ENCODE results near the gene SSBP2. TPM values are rescaled to one million over a fixed set of nuclear protein-coding genes. Genes with fewer than 3 reads are reported as not detected.

The SSBP2 gene
- polyA plus RNA-seq, 1 experiment = 74.3 TPM

DNA sequence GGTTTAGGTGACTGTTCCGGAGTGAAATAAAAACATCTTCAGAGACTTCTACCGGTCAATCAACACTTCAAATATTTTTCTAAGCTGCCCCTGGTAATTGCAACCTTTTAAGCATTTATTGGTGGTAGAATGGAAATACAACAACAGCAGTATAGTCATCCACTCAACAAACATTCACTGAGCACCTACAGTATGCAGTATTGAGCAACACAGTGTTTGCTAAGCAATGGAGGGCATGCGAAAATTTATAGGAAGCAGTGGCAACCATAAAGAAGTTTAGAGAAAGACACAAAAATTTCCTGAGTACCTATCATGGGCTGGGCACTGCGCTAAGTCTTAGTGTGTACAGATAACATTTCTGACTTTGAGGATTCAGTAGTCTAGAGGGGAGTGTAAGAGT is 12.0 kb upstream of the SSBP2 start:
- ChIA-PET CTCF (interaction anchor here (1.2 kb wide), 1 partner anchor 463 kb away, joined by 6 read pairs; no protein-coding TSS in a partner anchor), POLR2A (no interaction called here)
- DNase-seq (ENCODE audit: low read depth, low spot score) = no peak
- Histone ChIP-seq H3K27me3 (ENCODE audit: control insufficient read depth, insufficient read depth, low read length) (no peaks in the 10 kb centered on the region), H3K9me3 (ENCODE audit: control insufficient read depth, insufficient read depth, low read length) (no peaks in the 10 kb centered on the region), H3K4me3 (ENCODE audit: low read depth, low read length) (no peak overlapping the region), H3K27ac (ENCODE audit: low read depth, low read length) (no peak overlapping the region)
- TF ChIP-seq, protein P1, sequence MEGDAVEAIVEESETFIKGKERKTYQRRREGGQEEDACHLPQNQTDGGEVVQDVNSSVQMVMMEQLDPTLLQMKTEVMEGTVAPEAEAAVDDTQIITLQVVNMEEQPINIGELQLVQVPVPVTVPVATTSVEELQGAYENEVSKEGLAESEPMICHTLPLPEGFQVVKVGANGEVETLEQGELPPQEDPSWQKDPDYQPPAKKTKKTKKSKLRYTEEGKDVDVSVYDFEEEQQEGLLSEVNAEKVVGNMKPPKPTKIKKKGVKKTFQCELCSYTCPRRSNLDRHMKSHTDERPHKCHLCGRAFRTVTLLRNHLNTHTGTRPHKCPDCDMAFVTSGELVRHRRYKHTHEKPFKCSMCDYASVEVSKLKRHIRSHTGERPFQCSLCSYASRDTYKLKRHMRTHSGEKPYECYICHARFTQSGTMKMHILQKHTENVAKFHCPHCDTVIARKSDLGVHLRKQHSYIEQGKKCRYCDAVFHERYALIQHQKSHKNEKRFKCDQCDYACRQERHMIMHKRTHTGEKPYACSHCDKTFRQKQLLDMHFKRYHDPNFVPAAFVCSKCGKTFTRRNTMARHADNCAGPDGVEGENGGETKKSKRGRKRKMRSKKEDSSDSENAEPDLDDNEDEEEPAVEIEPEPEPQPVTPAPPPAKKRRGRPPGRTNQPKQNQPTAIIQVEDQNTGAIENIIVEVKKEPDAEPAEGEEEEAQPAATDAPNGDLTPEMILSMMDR (IDR thresholded peaks at IDR 0.05; ENCODE audit: low read depth, low read length) = no peak

DNA sequence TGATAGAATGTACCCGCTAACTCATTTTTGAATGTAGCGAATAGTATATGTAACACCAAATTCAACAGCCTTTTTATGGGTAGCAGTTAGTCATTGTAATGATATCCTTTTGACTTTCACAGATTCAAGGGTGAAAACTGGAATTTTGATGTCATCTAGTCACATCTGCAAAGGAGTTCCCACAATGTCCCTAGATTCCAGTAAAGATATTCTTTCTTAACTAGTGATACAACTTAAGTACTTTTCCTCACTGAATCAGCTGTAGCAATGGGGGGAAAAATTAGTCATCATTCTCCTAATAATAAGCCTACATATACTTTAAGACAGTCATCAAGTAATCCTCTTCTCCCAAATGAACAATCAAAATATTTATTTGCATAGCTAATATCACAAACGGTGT is 11.5 kb upstream of the SSBP2 start:
- no peaks in the 10 kb centered on the region for H3K27me3 ChIP-seq (ENCODE audit: control insufficient read depth, insufficient read depth, low read length)
- TF ChIP-seq, protein P1 (IDR thresholded peaks at IDR 0.05; ENCODE audit: low read depth, low read length) = no peak
- no peak for DNase-seq (ENCODE audit: low read depth, low spot score)
- POLR2A ChIA-PET = no interaction called here
- H3K27ac ChIP-seq (ENCODE audit: low read depth, low read length) = no peak overlapping the region
- CTCF ChIA-PET = interaction anchor here (1.2 kb wide), 1 partner anchor 463 kb away, joined by 6 read pairs; no protein-coding TSS in a partner anchor
- no peaks in the 10 kb centered on the region for H3K9me3 ChIP-seq (ENCODE audit: control insufficient read depth, insufficient read depth, low read length)
- no peak overlapping the region for H3K4me3 ChIP-seq (ENCODE audit: low read depth, low read length)

DNA sequence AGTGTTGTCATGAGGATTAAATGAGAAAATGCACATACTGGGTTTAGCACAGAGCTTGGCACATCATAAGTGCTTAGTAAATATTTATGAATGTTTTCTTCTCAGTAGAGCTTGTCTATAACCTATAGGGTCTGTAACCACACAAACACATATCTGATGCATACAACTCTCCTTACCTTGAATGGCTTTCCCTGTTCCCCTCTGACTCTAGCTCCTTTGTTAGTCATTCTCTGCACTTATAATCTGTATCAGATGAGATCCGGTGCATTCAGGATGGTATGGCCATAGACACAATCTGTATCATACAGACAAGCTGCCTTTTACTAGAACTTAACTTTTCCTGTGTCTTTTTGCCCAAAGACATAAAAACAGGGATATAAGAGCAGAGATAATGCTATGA is 11.1 kb upstream of the SSBP2 start:
- TF ChIP-seq, protein P1 (IDR thresholded peaks at IDR 0.05; ENCODE audit: low read depth, low read length) = no peak
- ChIA-PET POLR2A (no interaction called here), CTCF (interaction anchor here (1.2 kb wide), 1 partner anchor 462 kb away, joined by 6 read pairs; no protein-coding TSS in a partner anchor)
- no peak for DNase-seq (ENCODE audit: low read depth, low spot score)
- H3K4me3 ChIP-seq (ENCODE audit: low read depth, low read length) = no peak overlapping the region
- H3K27ac ChIP-seq (ENCODE audit: low read depth, low read length) = no peak overlapping the region
- no peaks in the 10 kb centered on the region for H3K9me3 ChIP-seq (ENCODE audit: control insufficient read depth, insufficient read depth, low read length)
- no peaks in the 10 kb centered on the region for H3K27me3 ChIP-seq (ENCODE audit: control insufficient read depth, insufficient read depth, low read length)

DNA sequence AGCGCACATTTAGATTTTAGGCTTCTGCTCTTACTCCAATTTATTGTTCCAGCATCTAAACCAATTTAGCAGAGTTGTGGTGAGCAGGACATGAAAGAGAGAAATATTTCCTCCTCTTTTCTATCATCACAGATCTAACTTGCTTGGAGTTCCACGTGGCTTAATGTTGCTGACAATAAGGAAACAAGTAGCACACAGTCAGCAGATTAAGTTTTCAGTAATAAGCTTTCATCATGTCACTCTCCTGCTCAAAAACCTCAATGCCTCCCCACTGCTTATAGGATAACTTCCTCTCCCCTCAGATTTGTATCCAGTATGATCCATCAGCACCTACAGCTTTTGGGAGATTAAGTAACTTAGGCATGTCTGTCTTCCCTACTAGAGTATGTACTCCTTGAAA is 10.4 kb upstream of the SSBP2 start:
- Histone ChIP-seq H3K27ac (ENCODE audit: low read depth, low read length) (no peak overlapping the region), H3K9me3 (ENCODE audit: control insufficient read depth, insufficient read depth, low read length) (no peaks in the 10 kb centered on the region), H3K27me3 (ENCODE audit: control insufficient read depth, insufficient read depth, low read length) (no peaks in the 10 kb centered on the region), H3K4me3 (ENCODE audit: low read depth, low read length) (no peak overlapping the region)
- TF ChIP-seq, protein P1 (IDR thresholded peaks at IDR 0.05; ENCODE audit: low read depth, low read length) = no peak
- no peak for DNase-seq (ENCODE audit: low read depth, low spot score)
- POLR2A ChIA-PET = no interaction called here
- CTCF ChIA-PET = no interaction called here

DNA sequence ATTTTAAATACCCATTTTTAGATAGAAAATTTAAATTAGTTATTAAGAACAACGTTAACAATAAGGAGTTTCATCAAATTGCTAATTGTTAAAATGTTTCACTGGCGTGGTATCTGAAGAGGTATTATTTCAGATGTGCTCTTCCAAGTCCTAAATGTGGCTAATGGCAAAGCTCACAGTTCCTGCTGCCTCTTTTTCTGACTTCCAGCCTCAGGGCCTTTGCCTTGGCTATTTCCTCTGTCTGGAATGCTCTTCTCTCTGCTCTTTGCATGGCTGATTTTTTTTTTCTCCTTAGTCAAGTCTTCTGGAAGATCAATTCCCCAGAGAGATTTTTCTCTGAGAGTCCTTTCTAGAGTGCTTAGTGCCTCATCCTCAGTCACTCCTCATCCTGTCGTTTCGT is 9.6 kb upstream of the SSBP2 start:
- TF ChIP-seq, protein P1 (IDR thresholded peaks at IDR 0.05; ENCODE audit: low read depth, low read length) = no peak
- no peaks in the 10 kb centered on the region for H3K27me3 ChIP-seq (ENCODE audit: control insufficient read depth, insufficient read depth, low read length)
- ChIA-PET CTCF (interaction anchor here (0.7 kb wide), 1 partner anchor 333 kb away, joined by 3 read pairs; no protein-coding TSS in a partner anchor), POLR2A (no interaction called here)
- DNase-seq (ENCODE audit: low read depth, low spot score) = no peak
- no peak overlapping the region for H3K27ac ChIP-seq (ENCODE audit: low read depth, low read length)
- H3K4me3 ChIP-seq (ENCODE audit: low read depth, low read length) = no peak overlapping the region
- no peaks in the 10 kb centered on the region for H3K9me3 ChIP-seq (ENCODE audit: control insufficient read depth, insufficient read depth, low read length)
